CD4-positive, alpha-beta T cell (primary cell): Measurements from ENCODE around the gene SLC37A2. TPM values are rescaled to one million over a fixed set of nuclear protein-coding genes. Genes with fewer than 3 reads are reported as not detected.

Experiments used
- ATAC-seq: fragments of 200-7000 bp; cut with Tn5 transposase; one replicate; pipeline ENCODE4 v1.10.0; 2022; ENCODE audit warnings: mild to moderate bottlenecking; ENCODE audit not compliant: poor library complexity
- CTCF ChIA-PET: fragments of 350-600 bp; sonication (Branson Sonifier 250); formaldehyde crosslinking; loops from one replicate; lab custom pipeline; 2021; ENCODE audit warnings: antibody characterized with exemption, inconsistent platforms; lab: Charles Lee
- POLR2A ChIA-PET: fragments of 350-600 bp; sonication (Branson Sonifier 250); formaldehyde crosslinking; loops from one replicate; lab custom pipeline; 2021; ENCODE audit warnings: antibody characterized with exemption, inconsistent platforms; lab: Charles Lee
- DNase-seq, 14 experiments: peaks; one replicate each; pipeline ENCODE4 v3.0.0-alpha.2; 2013 to 2020; ENCODE audit warnings: mixed read lengths in 2 of 14
- H3K27ac ChIP-seq, 2 donors: one replicate each; pipeline versions ENCODE4 v1.5.1 to v1.7.0; 2013; ENCODE audit warnings: low read length in 2 of 2, low read depth in 1 of 2, mild to moderate bottlenecking in 1 of 2
- H3K27me3 ChIP-seq, 2 experiments: 1 replicate in 1 of 2; 2 replicates in 1 of 2; pipeline versions ENCODE4 v1.6.1 to v1.7.0; 2013; ENCODE audit warnings: low read length in 2 of 2, control low read depth in 1 of 2, mild to moderate bottlenecking in 1 of 2, moderate library complexity in 1 of 2; ENCODE audit not compliant: insufficient read depth in 2 of 2, control insufficient read depth in 1 of 2
- H3K36me3 ChIP-seq: one replicate; pipeline ENCODE4 v1.6.1; 2013; ENCODE audit warnings: low read length, control low read depth; ENCODE audit not compliant: insufficient read depth
- H3K4me1 ChIP-seq: one replicate; pipeline ENCODE4 v1.6.1; 2013; ENCODE audit warnings: low read length, control low read depth; ENCODE audit not compliant: insufficient read depth
- H3K4me3 ChIP-seq: one replicate; pipeline ENCODE4 v1.5.1; 2013; ENCODE audit warnings: mild to moderate bottlenecking, low read length, moderate library complexity
- H3K9me3 ChIP-seq, 2 experiments: 1 replicate in 1 of 2; 2 replicates in 1 of 2; pipeline versions ENCODE4 v1.6.1 to v1.7.0; 2013; ENCODE audit warnings: low read length in 2 of 2, mild to moderate bottlenecking in 2 of 2, control low read depth in 1 of 2, moderate library complexity in 1 of 2; ENCODE audit not compliant: control insufficient read depth in 1 of 2, insufficient read depth in 1 of 2
- H3K27ac Mint-ChIP-seq: one replicate; pipeline ENCODE4 v1.8.0; 2020; ENCODE audit warnings: mixed read lengths
- H3K27me3 Mint-ChIP-seq: one replicate; pipeline ENCODE4 v1.8.0; 2021; ENCODE audit warnings: mixed read lengths
- H3K36me3 Mint-ChIP-seq: one replicate; pipeline ENCODE4 v1.8.0; 2021; ENCODE audit warnings: low read depth, mixed read lengths
- H3K4me1 Mint-ChIP-seq: one replicate; pipeline ENCODE4 v1.8.0; 2021; ENCODE audit warnings: low read depth, mixed read lengths
- H3K4me3 Mint-ChIP-seq: one replicate; pipeline ENCODE4 v1.8.0; 2020; ENCODE audit warnings: mild to moderate bottlenecking, mixed read lengths
- H3K9me3 Mint-ChIP-seq: one replicate; pipeline ENCODE4 v1.8.0; 2020; ENCODE audit warnings: mixed read lengths
- CTCF ChIP-seq: fragments of 200-600 bp; IDR thresholded peaks from one replicate; pipeline ENCODE4 v1.8.0; 2022; ENCODE audit warnings: antibody characterized with exemption, mild to moderate bottlenecking
- intact Hi-C, 2 experiments: fragments of 100-400 bp; cut with DNase I in 1 of 2; cut with micrococcal nuclease in 1 of 2; formaldehyde crosslinking; loops; one replicate each; pipeline versions ENCODE4 v1.15.1 to v1.9.0; 2023 to 2025; cut with DNase I, micrococcal nuclease
- total RNA-seq, 174 experiments: library from RNA in 2 of 174; stranded (reverse) in 2 of 174; gene quantifications; one replicate each; pipeline ENCODE4 v1.2.3 and lab custom pipeline; 2021 to 2026

SLC37A2 gene
- total RNA-seq, 2 experiments from 2014 or later, result 0.25 to 0.34 TPM

- H3K4me3 ChIP-seq, result no peak overlapping the region
- ATAC-seq (no peak), DNase-seq (no peak)
- no peak overlapping the region for H3K27ac ChIP-seq
- H3K36me3 Mint-ChIP-seq, result peaks cover 8% of the 10 kb centered on the region
- intact Hi-C loops, result no loop called here
- H3K4me1 Mint-ChIP-seq, result no peaks in the 10 kb centered on the region
- H3K9me3 Mint-ChIP-seq, result peaks cover 2% of the 10 kb centered on the region
- POLR2A ChIA-PET, result no interaction called here
- H3K27me3 Mint-ChIP-seq, result no peaks in the 10 kb centered on the region
- no peak for TF ChIP-seq CTCF
- no peak overlapping the region for H3K27ac Mint-ChIP-seq
- no peak overlapping the region for H3K4me3 Mint-ChIP-seq
- H3K27me3 ChIP-seq, result no peaks in the 10 kb centered on the region
- H3K36me3 ChIP-seq, result no peaks in the 10 kb centered on the region
- CTCF ChIA-PET, result no interaction called here
- H3K4me1 ChIP-seq, result no peaks in the 10 kb centered on the region
- peaks cover 0 to 3% of the 10 kb centered on the region in 2 experiments for H3K9me3 ChIP-seq
Measured at GRCh38 chr11:125049164-125049792, 13.8 kb upstream of the SLC37A2 start.

- CTCF ChIA-PET, result no interaction called here
- no peak for DNase-seq
- Histone ChIP-seq H3K4me3 (no peak overlapping the region), H3K27ac (no peak overlapping the region), H3K9me3 (no peaks in the 10 kb centered on the region), H3K36me3 (no peaks in the 10 kb centered on the region), H3K27me3 (no peaks in the 10 kb centered on the region), H3K4me1 (no peaks in the 10 kb centered on the region)
- H3K4me3 Mint-ChIP-seq, result no peak overlapping the region
- no peaks in the 10 kb centered on the region for H3K4me1 Mint-ChIP-seq
- no peak for TF ChIP-seq CTCF
- ATAC-seq, result no peak
- no peaks in the 10 kb centered on the region for H3K36me3 Mint-ChIP-seq
- H3K9me3 Mint-ChIP-seq, result no peaks in the 10 kb centered on the region
- intact Hi-C loops, result no loop called here
- no peak overlapping the region for H3K27ac Mint-ChIP-seq
- H3K27me3 Mint-ChIP-seq, result no peaks in the 10 kb centered on the region
- POLR2A ChIA-PET, result no interaction called here
Measured at GRCh38 chr11:125052047-125052446, 11.1 kb upstream of the SLC37A2 start.

- intact Hi-C loops, result no loop called here
- Histone ChIP-seq H3K4me1 (no peaks in the 10 kb centered on the region), H3K4me3 (no peak overlapping the region), H3K9me3 (no peaks in the 10 kb centered on the region), H3K27ac (no peak overlapping the region), H3K36me3 (no peaks in the 10 kb centered on the region), H3K27me3 (no peaks in the 10 kb centered on the region)
- Mint-ChIP-seq H3K9me3 (no peaks in the 10 kb centered on the region), H3K27me3 (no peaks in the 10 kb centered on the region), H3K36me3 (no peaks in the 10 kb centered on the region), H3K4me1 (no peaks in the 10 kb centered on the region), H3K27ac (no peak overlapping the region), H3K4me3 (no peak overlapping the region)
- ATAC-seq (no peak), DNase-seq (no peak)
- CTCF ChIA-PET, result no interaction called here
- TF ChIP-seq CTCF, result no peak
- POLR2A ChIA-PET, result no interaction called here
Measured at GRCh38 chr11:125053167-125053566, 9.9 kb upstream of the SLC37A2 start.
